HG03469 (cell line): ENCODE results near the gene BTBD2.
"Not testable (repeated sequence)": the region's sequence is repeated elsewhere in the genome, so short reads cannot be mapped to it uniquely, and the experiment has no call there.

Experiments
- ATAC-seq: cut with Tn5 transposase; IDR thresholded peaks from one replicate; pipeline ENCODE4 v1.9.1; 2021; ENCODE audit warnings: mild to moderate bottlenecking, moderate library complexity, moderate number of reproducible peaks; ENCODE audit not compliant: unreplicated experiment

Gene BTBD2

DNA sequence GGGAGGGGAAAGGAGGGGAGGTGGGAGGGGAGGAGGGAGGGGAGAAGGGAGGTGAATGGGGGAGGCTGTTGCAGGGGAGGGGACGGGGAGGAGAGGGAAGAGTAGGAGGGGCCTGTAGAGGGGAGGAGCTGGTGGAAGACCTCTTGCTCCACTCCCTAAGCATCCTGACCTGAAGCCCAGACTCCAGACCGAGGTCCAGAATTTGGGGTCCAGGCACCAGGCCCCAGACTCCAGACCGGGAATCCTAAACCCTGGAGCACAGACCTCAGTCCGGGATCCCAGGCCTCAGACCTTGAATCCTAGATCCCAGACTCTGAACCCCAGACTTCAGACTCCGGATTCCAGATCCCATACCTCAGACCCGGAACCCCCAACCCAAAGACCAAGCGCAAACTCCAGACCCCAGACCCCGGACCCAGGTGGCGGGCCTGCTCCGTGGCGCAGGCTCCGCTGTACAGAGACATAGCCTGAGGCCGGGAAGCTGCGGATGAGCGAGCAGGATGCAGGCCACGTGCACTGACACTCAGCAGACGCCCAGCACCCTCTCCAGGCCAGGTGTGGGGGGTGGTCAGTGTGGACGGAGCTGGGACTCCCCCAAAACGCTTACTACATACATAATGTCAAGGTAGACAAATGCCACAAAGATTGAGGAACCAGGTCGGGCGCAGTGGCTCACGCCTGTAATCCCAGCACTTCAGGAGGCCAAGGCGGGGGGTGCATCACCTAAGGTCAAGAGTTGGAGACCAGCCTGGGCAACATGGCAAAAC lies 710 bp upstream of the BTBD2 start:
- ATAC-seq = no peak

DNA sequence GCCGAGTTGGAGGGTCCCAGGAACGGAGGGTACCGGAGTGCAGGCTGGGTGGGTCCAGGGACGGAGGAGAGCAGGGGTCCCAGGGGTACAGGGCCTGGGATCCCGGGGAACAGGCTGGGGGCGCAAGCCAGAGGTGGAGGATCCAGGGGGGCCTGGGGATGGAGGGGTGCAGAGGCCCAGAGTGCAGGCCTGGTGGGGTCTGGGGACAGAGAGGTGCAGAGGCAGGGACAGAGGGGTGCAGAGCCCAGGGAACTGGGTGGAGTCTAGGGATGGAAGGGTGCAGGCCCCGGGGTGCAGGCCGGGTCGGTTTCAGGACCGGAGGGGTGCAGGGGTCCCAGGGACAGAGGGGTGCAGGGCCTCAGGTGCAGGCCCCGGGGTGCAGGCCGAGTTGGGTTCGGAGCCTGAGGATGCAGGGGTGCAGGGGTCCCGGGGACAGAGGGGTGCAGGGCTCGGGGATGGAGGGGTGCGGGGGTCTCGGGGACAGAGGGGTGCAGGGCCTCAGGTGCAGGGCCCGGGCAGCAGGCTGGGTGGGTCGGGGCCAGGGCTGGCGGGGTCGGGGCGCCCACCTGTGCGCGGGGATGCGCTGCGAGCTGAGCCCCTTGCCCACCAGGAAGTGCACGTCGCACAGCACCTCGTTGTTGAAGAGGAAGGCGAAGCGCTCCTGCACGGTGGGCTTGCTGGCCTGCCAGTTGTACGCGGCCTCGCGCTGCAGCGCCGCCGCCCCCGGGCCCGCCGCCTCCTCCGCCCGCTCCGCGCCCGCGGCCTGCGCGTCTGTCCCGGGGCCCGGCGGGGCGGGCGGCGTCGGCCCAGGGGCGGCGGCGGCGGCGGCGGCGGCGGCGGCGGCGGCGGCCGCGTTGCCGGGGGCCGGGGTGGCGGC lies 545 bp downstream of the BTBD2 start:
- ATAC-seq = no peak

GRCh38 chr19:2014131-2014571 lies 1.4 kb downstream of the BTBD2 start:
- ATAC-seq = no peak

DNA sequence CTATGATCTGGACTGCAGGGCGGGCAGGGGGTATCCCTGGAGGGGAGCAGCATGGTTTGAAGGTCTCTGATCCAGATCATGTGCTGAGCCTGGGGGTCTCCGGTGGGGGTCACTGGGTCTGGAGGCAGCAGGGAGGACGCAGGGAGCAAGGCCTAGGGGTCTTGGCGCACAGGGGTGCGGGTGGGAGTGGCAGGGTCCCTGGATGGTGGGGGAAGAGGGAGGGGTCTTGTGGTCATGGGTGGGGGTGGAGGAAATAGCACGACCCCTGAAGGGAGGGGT lies 1.9 kb downstream of the BTBD2 start:
- ATAC-seq = no peak

DNA sequence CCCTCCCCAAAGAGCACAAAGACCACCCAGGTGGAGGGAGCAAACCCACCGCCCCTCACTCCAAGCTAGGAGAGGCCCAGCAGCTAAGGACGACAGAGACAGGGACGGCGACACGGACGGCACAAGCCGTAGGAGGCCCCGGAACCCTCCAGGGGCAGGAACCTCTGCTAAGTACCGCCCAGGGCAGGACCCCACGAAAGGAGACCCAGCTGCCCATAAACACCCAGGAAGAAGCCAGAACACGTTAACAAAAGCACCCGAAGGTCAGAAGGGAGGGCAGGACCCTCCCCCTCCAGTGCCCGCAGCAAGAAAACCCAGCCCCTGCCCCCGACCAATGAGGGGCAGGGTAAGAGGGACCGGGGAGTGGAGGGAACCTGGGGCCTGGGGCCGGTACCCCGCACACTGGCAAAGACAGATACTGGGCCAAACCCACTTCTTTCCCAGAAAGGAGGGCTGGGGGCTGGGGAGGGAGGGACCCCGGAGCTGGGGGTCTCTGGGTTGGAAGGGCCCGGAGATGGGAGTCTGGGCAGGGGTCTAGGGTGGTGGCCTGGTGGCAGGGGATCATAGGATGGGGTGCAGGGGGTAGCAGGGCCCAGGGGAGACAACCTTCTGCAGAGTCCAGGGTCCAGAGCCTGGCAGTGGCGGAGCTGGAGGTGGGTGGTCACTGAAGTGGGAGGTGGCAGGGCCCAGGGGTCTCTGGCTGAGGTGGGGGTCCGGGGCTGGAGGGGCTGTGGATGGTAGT lies 2.4 kb downstream of the BTBD2 start:
- ATAC-seq = no peak

DNA sequence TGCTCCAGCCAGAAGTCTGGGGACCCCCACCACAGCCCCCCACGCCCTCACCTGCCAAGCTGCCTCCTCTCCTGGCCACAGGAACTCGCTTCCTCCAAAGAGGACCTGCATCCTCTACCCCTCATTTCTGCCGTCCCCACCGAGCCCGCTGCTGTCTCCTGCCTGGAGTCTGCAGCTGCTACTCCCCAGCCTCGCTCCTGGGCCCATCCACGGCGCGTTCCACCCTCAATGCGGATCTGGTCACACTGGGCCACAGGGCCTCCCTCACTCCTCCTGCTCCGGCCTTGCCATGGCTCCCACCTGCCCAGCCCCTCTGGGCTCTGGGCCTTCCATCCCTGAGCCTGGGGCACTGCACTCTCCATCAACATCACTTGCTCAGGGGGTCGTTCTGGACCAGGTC lies 4.3 kb downstream of the BTBD2 start:
- no peak for ATAC-seq

DNA sequence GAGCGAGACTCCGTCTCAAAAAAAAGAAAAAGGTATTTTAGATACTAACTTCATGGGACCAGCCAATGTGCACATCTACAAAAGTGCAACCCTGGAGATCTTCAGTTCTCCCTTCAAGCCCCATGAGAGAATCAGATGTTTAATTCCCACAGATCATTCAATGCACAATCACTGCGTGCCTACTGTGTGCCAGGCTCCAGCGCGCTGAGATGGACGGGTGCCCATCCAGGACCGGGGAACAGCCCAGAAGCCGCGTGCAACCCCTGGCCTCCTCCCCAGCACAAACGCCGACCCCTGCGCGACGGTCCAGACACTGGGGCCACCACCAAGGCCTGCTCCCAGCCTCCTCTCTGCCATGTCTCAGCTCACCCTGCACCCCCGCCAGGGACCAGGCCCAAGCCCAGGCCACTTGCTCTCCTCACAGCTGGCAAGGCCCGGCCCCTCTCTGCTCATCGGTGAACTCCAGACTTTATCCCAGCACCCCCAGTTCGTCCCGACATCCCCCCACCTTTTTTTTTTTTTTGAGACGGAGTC lies 5.3 kb downstream of the BTBD2 start:
- no peak for ATAC-seq

GRCh38 chr19:2003874-2004273 lies 11.6 kb downstream of the BTBD2 start:
- ATAC-seq = no peak

GRCh38 chr19:1999856-2000515 lies 15.5 kb downstream of the BTBD2 start:
- ATAC-seq = no peak

DNA sequence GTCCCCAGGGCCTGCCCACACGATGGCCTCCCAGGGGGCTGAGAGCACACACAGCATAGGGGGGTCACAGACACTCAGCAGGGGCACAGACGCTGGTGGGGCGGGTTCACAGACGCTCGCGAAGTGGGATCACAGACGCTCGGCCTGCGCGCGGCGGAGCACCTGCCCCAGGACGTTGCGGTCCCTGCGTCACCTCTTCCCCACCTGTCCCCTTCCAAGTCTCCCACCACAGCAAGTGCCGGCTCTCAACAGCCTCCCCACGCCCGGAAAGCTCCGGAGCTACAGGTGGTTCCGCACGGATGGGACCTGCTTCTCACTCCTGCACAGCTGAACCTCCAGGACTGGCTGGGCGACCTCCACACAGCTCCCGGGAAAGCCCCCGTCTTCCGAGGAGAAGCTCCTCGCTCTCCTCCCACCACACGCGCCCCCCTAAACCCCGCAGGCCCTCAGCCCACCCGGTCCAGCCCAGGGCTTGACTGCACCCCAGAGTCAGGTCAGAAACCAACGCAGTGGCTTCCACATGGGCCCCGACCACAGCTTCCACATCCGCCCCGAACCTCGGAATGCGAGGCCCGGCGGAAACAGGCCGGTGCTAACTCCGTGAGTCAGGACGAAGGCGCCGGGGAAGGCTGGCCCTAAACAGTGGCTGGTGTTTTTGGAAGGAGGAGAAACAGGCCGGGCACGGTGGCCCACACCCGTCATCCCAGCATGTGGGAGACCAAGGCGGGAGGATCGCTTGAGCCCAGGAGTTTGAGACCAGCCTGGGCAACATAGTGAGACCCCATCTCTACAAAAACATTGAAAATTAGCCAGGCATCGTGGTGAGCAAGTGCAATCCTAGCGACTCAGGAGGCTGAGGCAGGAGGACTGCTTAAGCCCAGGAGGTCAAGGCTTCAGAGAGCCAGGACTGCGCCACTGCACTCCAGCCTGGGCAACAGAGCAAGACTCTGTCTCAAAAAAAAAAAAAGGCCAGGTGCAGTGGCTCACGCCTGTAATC lies 16.5 kb downstream of the BTBD2 start:
- no peak for ATAC-seq

- no peak for ATAC-seq
Measured at GRCh38 chr19:1997353-1998233, 17.9 kb downstream of the BTBD2 start.

DNA sequence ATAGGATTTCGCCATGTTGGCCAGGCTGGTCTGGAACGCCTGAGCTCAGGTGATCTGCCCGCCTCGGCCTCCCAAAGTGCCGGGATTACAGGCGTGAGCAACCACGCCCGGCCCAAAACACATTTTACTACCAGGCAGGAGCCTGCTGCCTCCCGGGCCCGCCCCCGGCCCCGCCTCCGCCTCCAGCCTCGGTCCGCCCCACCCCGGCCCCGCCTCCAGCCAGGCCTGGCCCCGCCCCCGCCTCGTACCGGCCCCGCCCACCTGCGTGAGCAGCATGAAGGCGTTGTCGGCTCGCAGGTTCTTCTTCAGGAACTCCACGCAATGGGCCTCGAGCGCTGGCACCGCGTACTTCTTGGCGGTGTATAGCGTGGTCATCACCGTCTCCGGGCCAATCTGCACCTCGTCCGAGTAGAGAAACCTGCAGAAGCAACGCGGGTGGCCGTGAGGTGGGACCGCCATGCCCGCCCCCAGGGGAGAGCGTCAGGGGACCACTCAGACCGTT lies 22.7 kb downstream of the BTBD2 start:
- ATAC-seq = no peak

GRCh38 chr19:1991018-1991913 lies 24.2 kb downstream of the BTBD2 start:
- ATAC-seq = no peak

DNA sequence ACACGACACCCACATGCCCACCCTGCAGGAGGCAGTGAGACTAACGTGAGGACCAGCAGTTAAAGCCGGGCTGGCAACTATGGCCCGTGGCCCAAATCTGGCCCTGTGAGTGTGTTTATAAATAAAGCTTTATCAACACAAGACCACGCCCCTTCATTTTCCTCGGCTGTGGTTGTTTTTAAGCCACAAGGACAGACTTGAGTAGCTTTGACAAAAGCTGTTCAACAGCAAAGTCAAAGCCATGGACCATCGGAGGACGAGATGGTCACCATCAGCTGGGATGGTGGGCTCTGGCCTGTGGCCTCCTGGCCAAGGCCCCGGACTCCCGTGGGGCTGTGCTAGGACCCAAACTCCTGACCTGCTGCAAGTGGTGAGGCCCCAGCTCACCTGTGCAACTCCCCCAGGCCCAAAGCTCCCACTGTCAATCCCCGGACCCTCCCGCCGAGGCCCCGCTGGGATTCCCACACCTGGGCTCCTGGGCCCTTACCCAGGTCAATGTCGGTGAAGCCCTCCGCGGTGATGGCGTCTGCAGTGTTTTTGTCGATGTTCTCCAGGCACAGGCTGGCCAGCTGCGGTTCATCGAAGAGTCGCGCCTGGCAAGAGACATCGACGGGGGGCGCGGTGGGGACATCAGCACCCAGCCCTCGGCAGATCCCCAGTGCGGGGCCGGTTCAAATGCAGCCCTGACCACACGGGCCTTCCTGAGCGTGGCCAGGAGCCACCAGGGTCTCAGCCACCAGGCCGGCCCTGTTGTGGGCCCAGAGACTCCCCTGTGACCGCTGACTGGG lies 25.1 kb downstream of the BTBD2 start:
- ATAC-seq = no peak

DNA sequence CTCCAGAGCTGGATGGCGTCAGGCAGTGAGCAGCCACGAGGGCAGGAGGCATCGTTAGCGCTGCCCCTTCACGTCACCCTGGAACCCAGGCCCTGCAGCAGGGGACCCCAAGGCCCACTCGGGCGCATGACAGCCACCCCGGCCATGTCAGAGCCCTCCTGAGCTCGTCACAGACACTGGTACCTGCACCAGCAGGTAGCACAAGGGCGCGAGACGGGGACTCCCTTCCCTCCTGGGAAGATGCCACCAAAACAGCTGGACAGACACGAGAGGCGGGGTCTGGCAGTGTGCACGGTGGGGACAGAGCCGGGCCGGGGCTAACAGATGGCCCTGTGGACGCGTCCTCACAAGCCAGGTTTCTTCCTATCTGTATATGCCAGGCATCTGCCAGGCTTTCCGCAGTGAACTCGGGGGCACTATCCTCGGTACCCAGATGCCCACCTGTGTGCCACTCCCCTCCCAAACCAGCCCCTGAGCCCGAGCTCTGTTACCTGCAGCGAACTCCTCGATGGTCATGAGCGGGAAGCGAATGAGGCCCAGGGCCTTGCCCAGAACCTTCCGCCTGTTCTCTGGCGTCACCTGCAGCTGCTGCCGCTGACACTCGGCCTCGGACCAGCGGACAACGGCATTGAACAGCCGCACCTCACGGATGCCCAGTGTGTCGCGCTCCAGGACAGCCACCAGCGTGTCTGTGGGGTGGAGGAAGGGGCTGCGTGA lies 25.8 kb downstream of the BTBD2 start:
- no peak for ATAC-seq

GRCh38 chr19:1988464-1988863 lies 27.1 kb downstream of the BTBD2 start:
- ATAC-seq = not testable (repeated sequence)
